H1 (cell line): Measurements from ENCODE around the gene SMARCC2. TPM values are rescaled to one million over a fixed set of nuclear protein-coding genes. Genes with fewer than 3 reads are reported as not detected.
A peak's percentile ranks its signal among the peaks of the same experiment; 100 is the strongest.

Source experiments
- CTCF ChIA-PET: fragments of 300-600 bp; sonication (Branson Sonifier 250); formaldehyde crosslinking; loops from one replicate; lab custom pipeline; 2021; ENCODE audit not compliant: partially characterized antibody; lab: Charles Lee
- POLR2A ChIA-PET: fragments of 300-600 bp; sonication (Branson Sonifier 250); formaldehyde crosslinking; loops from one replicate; lab custom pipeline; 2021; ENCODE audit warnings: inconsistent platforms; ENCODE audit not compliant: partially characterized antibody; lab: Charles Lee
- DNase-seq, 2 experiments: peaks; one replicate each; pipeline versions ENCODE4 v3.0.0 to v3.0.0-alpha.2; 2010 to 2022; ENCODE audit warnings: low spot score in 2 of 2, low read depth in 1 of 2, mixed read lengths in 1 of 2
- FAIRE-seq: peaks from 2 replicates; lab custom pipeline; 2011; peaks lifted over from hg19 to GRCh38; lab: Jason Lieb, UNC
- H2AFZ ChIP-seq: 2 replicates; pipeline ENCODE4 v1.8.1; 2012; ENCODE audit warnings: low read length, inconsistent platforms
- H2AK5ac ChIP-seq: 2 replicates; pipeline ENCODE4 v1.6.1; 2013; ENCODE audit warnings: low read depth, low read length
- H2BK120ac ChIP-seq: replicated peaks from 2 replicates; pipeline ENCODE3; 2013; ENCODE audit warnings: low read depth, low read length, inconsistent platforms
- H2BK12ac ChIP-seq: 2 replicates; pipeline ENCODE4 v1.6.1; 2013; ENCODE audit warnings: low read depth, low read length
- H2BK15ac ChIP-seq: 2 replicates; pipeline ENCODE4 v1.6.1; 2013; ENCODE audit warnings: low read length
- H2BK20ac ChIP-seq: 2 replicates; pipeline ENCODE4 v1.6.1; 2013; ENCODE audit warnings: low read length
- H2BK5ac ChIP-seq: 2 replicates; pipeline ENCODE4 v1.6.1; 2013; ENCODE audit warnings: low read depth, low read length
- H3K14ac ChIP-seq: 2 replicates; pipeline ENCODE4 v1.6.1; 2013; ENCODE audit warnings: inconsistent platforms; ENCODE audit not compliant: insufficient read length
- H3K18ac ChIP-seq: 2 replicates; pipeline ENCODE4 v1.6.1; 2013; ENCODE audit warnings: low read length; ENCODE audit errors: extremely low read depth
- H3K23ac ChIP-seq: 2 replicates; pipeline ENCODE4 v1.6.1; 2013; ENCODE audit warnings: inconsistent platforms; ENCODE audit not compliant: insufficient read length
- H3K23me2 ChIP-seq: 2 replicates; pipeline ENCODE4 v1.6.1; 2013; ENCODE audit warnings: low read depth, low read length
- H3K27ac ChIP-seq: 2 replicates; pipeline ENCODE4 v1.6.1; 2011; ENCODE audit warnings: low read depth, low read length, inconsistent platforms
- H3K27me3 ChIP-seq, 4 experiments: replicated peaks in 1 of 4; 1 replicate in 1 of 4; 2 replicates in 3 of 4; pipeline versions ENCODE4 v1.6.1 to v1.8.1; 2011 to 2013; ENCODE audit warnings: low read length in 3 of 4, mild to moderate bottlenecking in 3 of 4, inconsistent platforms in 2 of 4, mixed read lengths in 2 of 4, moderate library complexity in 1 of 4; ENCODE audit not compliant: control insufficient read depth in 3 of 4, insufficient read depth in 3 of 4; ENCODE audit errors: extremely low read depth in 1 of 4
- H3K36me3 ChIP-seq, 4 experiments: 2 replicates each; pipeline versions ENCODE4 v1.6.1 to v1.8.1; 2011 to 2013; ENCODE audit warnings: mild to moderate bottlenecking in 4 of 4, low read length in 3 of 4, moderate library complexity in 2 of 4, control low read depth in 1 of 4, inconsistent platforms in 1 of 4; ENCODE audit not compliant: insufficient read depth in 4 of 4, control insufficient read depth in 2 of 4
- H3K4ac ChIP-seq: replicated peaks from 2 replicates; pipeline ENCODE3; 2013; ENCODE audit warnings: low read length, low read depth, mixed read lengths, inconsistent platforms; ENCODE audit not compliant: insufficient read length
- H3K4me1 ChIP-seq, 4 experiments: replicated peaks in 1 of 4; 1 replicate in 1 of 4; 2 replicates in 3 of 4; pipeline versions ENCODE4 v1.6.1 to v1.8.1; 2011 to 2013; ENCODE audit warnings: low read length in 3 of 4, inconsistent platforms in 2 of 4, mixed read lengths in 1 of 4; ENCODE audit not compliant: insufficient read depth in 4 of 4, control insufficient read depth in 3 of 4
- H3K4me2 ChIP-seq, 2 experiments: 2 replicates each; pipeline versions ENCODE4 v1.6.1 to v1.8.1; 2011 to 2013; ENCODE audit warnings: low read depth in 2 of 2, low read length in 2 of 2, control low read depth in 1 of 2, inconsistent platforms in 1 of 2, mild to moderate bottlenecking in 1 of 2; ENCODE audit not compliant: insufficient read depth in 1 of 2
- H3K4me3 ChIP-seq, 4 experiments: fragments of 200-600, 300-600 bp in 1 of 4; sonication (generic), shearing (Covaris generic), sonication (Bioruptor Twin) in 1 of 4; 2 replicates each; pipeline versions ENCODE4 v1.5.1 to v1.8.1; 2011 to 2016; ENCODE audit warnings: low read length in 4 of 4, low read depth in 3 of 4, control low read depth in 2 of 4, inconsistent platforms in 2 of 4, mild to moderate bottlenecking in 2 of 4, mixed read lengths in 1 of 4, moderate library complexity in 1 of 4; ENCODE audit not compliant: insufficient read depth in 2 of 4; ENCODE audit errors: extremely low read depth in 1 of 4
- H3K56ac ChIP-seq: replicated peaks from 2 replicates; pipeline ENCODE3; 2013; ENCODE audit warnings: low read depth, mild to moderate bottlenecking, mixed read lengths, low read length, inconsistent platforms; ENCODE audit not compliant: insufficient read length
- H3K79me1 ChIP-seq: 2 replicates; pipeline ENCODE4 v1.6.1; 2013; ENCODE audit warnings: low read depth, low read length, control low read depth
- H3K79me2 ChIP-seq, 2 experiments: 2 replicates each; pipeline versions ENCODE4 v1.6.1 to v1.8.1; 2012 to 2013; ENCODE audit warnings: low read length in 2 of 2, mild to moderate bottlenecking in 2 of 2, inconsistent platforms in 1 of 2; ENCODE audit not compliant: insufficient read depth in 2 of 2, control insufficient read depth in 1 of 2
- H3K9ac ChIP-seq, 4 experiments: replicated peaks in 1 of 4; 1 replicate in 1 of 4; 2 replicates in 3 of 4; pipeline versions ENCODE4 v1.6.1 to v1.8.1; 2011 to 2013; ENCODE audit warnings: low read depth in 3 of 4, low read length in 3 of 4, control low read depth in 2 of 4, mild to moderate bottlenecking in 2 of 4, moderate library complexity in 2 of 4, inconsistent platforms in 1 of 4; ENCODE audit errors: extremely low read depth in 1 of 4
- H3K9me3 ChIP-seq, 2 experiments: 2 replicates each; pipeline versions ENCODE4 v1.6.1 to v1.8.1; 2012 to 2013; ENCODE audit warnings: mild to moderate bottlenecking in 2 of 2, moderate library complexity in 2 of 2, control low read depth in 1 of 2, inconsistent platforms in 1 of 2, low read depth in 1 of 2, low read length in 1 of 2, mixed read lengths in 1 of 2; ENCODE audit not compliant: insufficient read depth in 2 of 2
- H4K20me1 ChIP-seq, 2 experiments: replicated peaks in 1 of 2; 2 replicates each; pipeline versions ENCODE3 to v1.8.1; 2011 to 2013; ENCODE audit warnings: inconsistent platforms in 2 of 2, low read length in 2 of 2, mild to moderate bottlenecking in 1 of 2; ENCODE audit not compliant: insufficient read depth in 2 of 2, control insufficient read depth in 1 of 2
- H4K5ac ChIP-seq: 2 replicates; pipeline ENCODE4 v1.6.1; 2013; ENCODE audit warnings: low read length, low read depth, mixed read lengths, inconsistent platforms; ENCODE audit not compliant: insufficient read length
- H4K8ac ChIP-seq: 2 replicates; pipeline ENCODE4 v1.8.0; 2013; ENCODE audit warnings: mild to moderate bottlenecking, moderate library complexity, low read length, inconsistent platforms; ENCODE audit not compliant: insufficient read depth; ENCODE audit errors: extremely low read depth
- H4K91ac ChIP-seq: replicated peaks from 2 replicates; pipeline ENCODE3; 2013; ENCODE audit warnings: low read length, mixed read lengths, inconsistent platforms; ENCODE audit not compliant: insufficient read length
- ASH2L ChIP-seq: fragments of 200-600, 300-600 bp; sonication (generic); IDR thresholded peaks from one replicate; pipeline ENCODE4 v1.7.1; 2017; ENCODE audit warnings: low read length
- CBX8 ChIP-seq: fragments of 300-800, 300-1000 bp; sonication (generic); IDR thresholded peaks from 2 replicates; pipeline ENCODE4 v1.7.1; 2016; ENCODE audit warnings: low read depth, low read length, borderline replicate concordance
- MAFK ChIP-seq: IDR thresholded peaks from 2 replicates; pipeline ENCODE4 v1.6.1; 2012; ENCODE audit warnings: low read depth, mild to moderate bottlenecking, improper control_type of control experiment, low read length
- POLR2A ChIP-seq, 2 experiments: IDR thresholded peaks; 1 replicate in 1 of 2; 2 replicates in 1 of 2; pipeline ENCODE4 v1.6.1; 2011; ENCODE audit warnings: low read depth in 2 of 2, low read length in 2 of 2, mild to moderate bottlenecking in 2 of 2; ENCODE audit errors: control extremely low read depth in 1 of 2
- SIN3A ChIP-seq, 2 experiments: IDR thresholded peaks in 1 of 2; conservative IDR thresholded peaks in 1 of 2; 2 replicates each; pipeline ENCODE4 v1.6.1; 2011 to 2012; ENCODE audit warnings: low read length in 2 of 2, improper control_type of control experiment in 1 of 2, low read depth in 1 of 2, mild to moderate bottlenecking in 1 of 2
- SIX5 ChIP-seq: IDR thresholded peaks from 2 replicates; pipeline ENCODE4 v1.6.1; 2011; ENCODE audit warnings: mild to moderate bottlenecking, low read depth, low read length
- SRF ChIP-seq: IDR thresholded peaks from 2 replicates; pipeline ENCODE4 v1.6.1; 2011; ENCODE audit warnings: mild to moderate bottlenecking, low read depth, low read length, moderate library complexity
- YY1 ChIP-seq: IDR thresholded peaks from 2 replicates; pipeline ENCODE4 v1.6.1; 2011; ENCODE audit warnings: low read depth, mild to moderate bottlenecking, low read length
- WGBS, 2 experiments: shearing (Covaris generic) in 1 of 2; methylation state at CpG; one replicate each; pipeline versions ENCODE4 v1.1.6 to v1.1.7; 2013 to 2015; ENCODE audit warnings: low lambda C conversion rate in 2 of 2, mixed read lengths in 2 of 2, inconsistent platforms in 1 of 2, low coverage in 1 of 2, missing lambda C conversion rate in 1 of 2; ENCODE audit not compliant: insufficient replicate concordance in 2 of 2, insufficient coverage in 1 of 2, insufficient read length in 1 of 2; ENCODE audit errors: extremely low coverage in 1 of 2, missing lambda C conversion rate in 1 of 2; 5-methylcytosine and 5-hydroxymethylcytosine counted together
- polyA plus RNA-seq, 7 experiments: library from polyadenylated mRNA; depleted of rRNA in 3 of 7; stranded (reverse) in 5 of 7; unstranded in 2 of 7; fragments of >200 nt in 5 of 7; fragments of 200-250 nt in 2 of 7; gene quantifications; 1 replicate in 5 of 7; 2 replicates in 1 of 7; 4 replicates in 1 of 7; pipeline versions ENCODE4 v1.2.1 to v1.2.3, GENCODE V29; 2011 to 2013; ENCODE audit warnings: missing spikeins in 2 of 7, mixed read lengths in 2 of 7
- total RNA-seq: library from RNA; stranded (reverse); fragmentation: NEBNext Ultra II Directional; extraction: Animal tissue kit (Norgen Biotek cat#: 25700); gene quantifications from 2 replicates; pipeline ENCODE4 v1.2.1, GENCODE V29; 2021

The SMARCC2 gene
- total and polyA plus RNA-seq, 2 of the 8 experiments (the other 6 are each of a cell fraction or from before 2014, with no cell fraction given) = 33.9 to 78.5 TPM

- Histone ChIP-seq H3K36me3 (peaks cover 17 to 30% (median 24%) of the 10 kb centered on the region in 4 experiments), H3K14ac (peak overlapping the region; percentile 6), H3K9ac (peak overlapping the region; percentile 85 to 89 (median 86)), H3K27ac (peak overlapping the region; percentile 76), H3K4ac (no peak overlapping the region), H3K4me1 (peaks cover 2 to 8% (median 4%) of the 10 kb centered on the region in 4 experiments; a peak in 3 of 7 replicates), H3K9me3 (no peaks in the 10 kb centered on the region), H3K23me2 (peaks cover 11% of the 10 kb centered on the region), H4K20me1 (peaks cover 0 to 4% of the 10 kb centered on the region in 2 experiments), H4K91ac (peak overlapping the region; percentile 62), H2BK12ac (no peak overlapping the region), H2AFZ (no peak overlapping the region), H4K8ac (peak overlapping the region; percentile 86), H2AK5ac (no peak overlapping the region), H2BK5ac (peak overlapping the region; percentile 87), H3K79me1 (peaks cover 3% of the 10 kb centered on the region; the same call in 1 of the 2 replicates), H3K23ac (no peak overlapping the region), H3K4me2 (peak overlapping the region; percentile 81 to 96)
- CTCF ChIA-PET = interaction anchor here (0.5 to 6.2 kb wide), 26 partner anchors 8 to 144 kb away, joined by 3 to 111 read pairs (median 6); partner anchors contain the start of genes ANKRD52, COQ10A, ESYT1 and MYL6
- no peak for FAIRE-seq
- WGBS, 2 experiments = 1% methylated on average over 17 of the region's 17 CpGs; no CpG with 5 or more reads in 1 of the 2 experiments
- TF ChIP-seq YY1 (0 out of 2 replicates have a peak, but pooled peaks have one; percentile 1), MAFK (no peak), ASH2L (peak; percentile 36), SIN3A (conservative IDR thresholded peaks at IDR 0.05 in 1 of 2, IDR thresholded peaks at IDR 0.05 in 1 of 2; ENCODE audit: low read depth in 1 of 2, low read length in 2 of 2) (0 out of 4 replicates have a peak, but pooled peaks have one; percentile 32 to 46), SRF (no peak), POLR2A (IDR thresholded peaks at IDR 0.05; ENCODE audit: control extremely low read depth in 1 of 2, low read depth in 2 of 2, low read length in 2 of 2) (peak in 1 of 2 experiments; percentile 66; a peak in 2 of 3 replicates), CBX8 (no peak), SIX5 (no peak)
- TF ChIP-seq, all 59 proteins: peak for 4
- peak in 1 of 2 experiments; percentile 73 for DNase-seq
- POLR2A ChIA-PET = interaction anchor here (1.0 to 26.3 kb wide), 14 partner anchors 11 to 448 kb away, joined by 3 to 656 read pairs (median 16); partner anchors contain the start of genes CNPY2, COQ10A, MYL6 and PA2G4
- Histone ChIP-seq H4K5ac (peak overlapping the region; percentile 4), H2BK120ac (no peak overlapping the region), H3K18ac (peak overlapping the region; percentile 68; the same call in 1 of the 2 replicates), H3K27me3 (no peaks in the 10 kb centered on the region), H3K4me3 (peak overlapping the region; percentile 82 to 95 (median 90)), H2BK20ac (no peak overlapping the region), H2BK15ac (no peak overlapping the region), H3K56ac (peak overlapping the region; percentile 27), H3K79me2 (peaks cover 14 to 31% of the 10 kb centered on the region in 2 experiments)
Measured at GRCh38 chr12:56188778-56189098, 545 bp downstream of the SMARCC2 start.
